GM12892 (cell line): ENCODE measurements around the gene PCDHGC3.
A peak's percentile ranks its signal among the peaks of the same experiment; 100 is the strongest.

ENCODE experiments used
- DNase-seq: peaks from one replicate; pipeline ENCODE4 v3.0.0; 2011; ENCODE audit not compliant: insufficient read length
- FAIRE-seq: peaks from 2 replicates; lab custom pipeline; 2011; peaks lifted over from hg19 to GRCh38; lab: Jason Lieb, UNC
- POLR2A ChIP-seq: IDR thresholded peaks from 2 replicates; pipeline ENCODE4 v1.6.1; 2011; ENCODE audit warnings: low read depth, low read length, control low read depth
- POLR2AphosphoS5 ChIP-seq: IDR thresholded peaks from 2 replicates; pipeline ENCODE4 v1.6.1; 2011; ENCODE audit warnings: low read depth, low read length, control low read depth
- TAF1 ChIP-seq: IDR thresholded peaks from 2 replicates; pipeline ENCODE4 v1.6.1; 2011; ENCODE audit warnings: low read depth, mild to moderate bottlenecking, control low read depth, low read length, borderline replicate concordance

PCDHGC3 gene

GRCh38 chr5:141465351-141465750, 10.4 kb upstream of the PCDHGC3 start:
- TF ChIP-seq POLR2AphosphoS5 (no peak), TAF1 (no peak), POLR2A (no peak)
- FAIRE-seq (no peak), DNase-seq (no peak)

- FAIRE-seq (no peak), DNase-seq (no peak)
- no peak for TF ChIP-seq TAF1
- no peak for TF ChIP-seq POLR2AphosphoS5
- no peak for TF ChIP-seq POLR2A
Measured at GRCh38 chr5:141476132-141476911, 556 bp downstream of the PCDHGC3 start.

- TF ChIP-seq POLR2A (no peak), POLR2AphosphoS5 (no peak), TAF1 (no peak)
- FAIRE-seq = peak; percentile 82
- no peak for DNase-seq
Measured at GRCh38 chr5:141477044-141477575, 1.3 kb downstream of the PCDHGC3 start.

- DNase-seq (no peak), FAIRE-seq (no peak)
- TF ChIP-seq TAF1 (no peak), POLR2AphosphoS5 (no peak), POLR2A (no peak)
Measured at GRCh38 chr5:141477815-141478214, 2.0 kb downstream of the PCDHGC3 start.

- no peak for TF ChIP-seq POLR2A
- peak; percentile 56 for FAIRE-seq
- no peak for DNase-seq
Measured at GRCh38 chr5:141478321-141478945, 2.7 kb downstream of the PCDHGC3 start.

- no peak for FAIRE-seq
- no peak for DNase-seq
- TF ChIP-seq TAF1 = no peak
- TF ChIP-seq POLR2A = no peak
- TF ChIP-seq POLR2AphosphoS5 = no peak
Measured at GRCh38 chr5:141479776-141480175, 4.0 kb downstream of the PCDHGC3 start.

- no peak for DNase-seq
- TF ChIP-seq TAF1 (no peak), POLR2AphosphoS5 (no peak), POLR2A (no peak)
- no peak for FAIRE-seq
Measured at GRCh38 chr5:141483902-141484301, 8.1 kb downstream of the PCDHGC3 start.

GRCh38 chr5:141484310-141484640, 8.5 kb downstream of the PCDHGC3 start:
- DNase-seq (no peak), FAIRE-seq (no peak)
- TF ChIP-seq POLR2AphosphoS5 (no peak), POLR2A (no peak)

GRCh38 chr5:141484641-141485311, 9.0 kb downstream of the PCDHGC3 start, which contains the start of gene PCDHGC4:
Gene PCDHGC4, plus strand, starts transcription at chr5:141485030. Its CDS starts 144 bp downstream, at chr5:141485174.
- no peak for DNase-seq
- no peak for TF ChIP-seq POLR2AphosphoS5
- TF ChIP-seq TAF1 = no peak
- no peak for TF ChIP-seq POLR2A
- FAIRE-seq = no peak

- no peak for FAIRE-seq
- no peak for DNase-seq
- TF ChIP-seq TAF1 (no peak), POLR2A (no peak), POLR2AphosphoS5 (no peak)
Measured at GRCh38 chr5:141485321-141486055, 9.7 kb downstream of the PCDHGC3 start.

- TF ChIP-seq POLR2A (no peak), TAF1 (no peak), POLR2AphosphoS5 (no peak)
- no peak for DNase-seq
- no peak for FAIRE-seq
Measured at GRCh38 chr5:141486091-141486490, 10.3 kb downstream of the PCDHGC3 start.
